NCI-H2196 (cell line): ENCODE measurements around the gene RNF166.

Experiments
- DNase-seq: peaks from one replicate; lab custom pipeline; 2025; ENCODE audit not compliant: unreplicated experiment; lab: John Stamatoyannopoulos, UW

Gene RNF166, protein sequence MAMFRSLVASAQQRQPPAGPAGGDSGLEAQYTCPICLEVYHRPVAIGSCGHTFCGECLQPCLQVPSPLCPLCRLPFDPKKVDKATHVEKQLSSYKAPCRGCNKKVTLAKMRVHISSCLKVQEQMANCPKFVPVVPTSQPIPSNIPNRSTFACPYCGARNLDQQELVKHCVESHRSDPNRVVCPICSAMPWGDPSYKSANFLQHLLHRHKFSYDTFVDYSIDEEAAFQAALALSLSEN

DNA sequence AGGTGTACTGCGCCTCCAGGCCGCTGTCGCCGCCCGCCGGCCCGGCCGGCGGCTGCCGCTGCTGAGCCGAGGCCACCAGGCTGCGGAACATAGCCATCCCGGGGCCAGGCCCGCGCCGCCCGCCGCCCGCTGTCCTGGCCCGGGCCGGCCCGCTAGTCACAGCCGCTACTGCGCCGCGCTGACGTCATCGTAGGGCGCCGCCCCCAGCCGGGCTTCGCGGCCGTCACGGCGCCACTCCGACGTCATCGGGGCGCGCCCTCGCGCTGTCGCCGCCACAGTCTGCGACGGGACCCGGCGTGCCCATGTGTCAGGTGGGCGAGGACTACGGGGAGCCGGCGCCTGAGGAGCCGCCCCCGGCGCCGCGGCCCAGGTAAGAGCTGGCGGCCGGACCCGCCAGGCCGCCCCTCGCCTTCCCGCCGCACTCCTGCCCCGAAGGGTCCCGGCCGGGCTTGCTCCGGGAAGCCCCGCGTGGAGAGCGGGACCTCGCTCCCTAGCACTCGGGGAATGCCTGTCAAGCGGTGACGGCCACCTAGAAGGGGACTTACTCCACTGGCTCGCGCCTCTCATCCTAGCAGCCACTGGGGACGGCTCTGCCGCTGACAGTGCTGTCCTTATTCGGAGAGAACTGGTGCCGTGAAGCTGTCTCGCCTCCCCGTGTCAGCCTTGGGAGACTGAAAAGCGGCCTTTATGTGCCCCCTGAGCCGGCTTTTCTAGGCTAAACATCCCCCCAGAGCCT, at the start of gene RNF166, which contains the start of gene CTU2:
TSS of gene RNF166 (minus strand) at position 180 of the 736 bp plus-strand sequence. CDS start at position 97, 83 bp downstream.
TSS of gene CTU2 (plus strand) at position 275 of the 736 bp plus-strand sequence. CDS start at position 303, 28 bp downstream.
- peak; percentile 79 for DNase-seq

DNA sequence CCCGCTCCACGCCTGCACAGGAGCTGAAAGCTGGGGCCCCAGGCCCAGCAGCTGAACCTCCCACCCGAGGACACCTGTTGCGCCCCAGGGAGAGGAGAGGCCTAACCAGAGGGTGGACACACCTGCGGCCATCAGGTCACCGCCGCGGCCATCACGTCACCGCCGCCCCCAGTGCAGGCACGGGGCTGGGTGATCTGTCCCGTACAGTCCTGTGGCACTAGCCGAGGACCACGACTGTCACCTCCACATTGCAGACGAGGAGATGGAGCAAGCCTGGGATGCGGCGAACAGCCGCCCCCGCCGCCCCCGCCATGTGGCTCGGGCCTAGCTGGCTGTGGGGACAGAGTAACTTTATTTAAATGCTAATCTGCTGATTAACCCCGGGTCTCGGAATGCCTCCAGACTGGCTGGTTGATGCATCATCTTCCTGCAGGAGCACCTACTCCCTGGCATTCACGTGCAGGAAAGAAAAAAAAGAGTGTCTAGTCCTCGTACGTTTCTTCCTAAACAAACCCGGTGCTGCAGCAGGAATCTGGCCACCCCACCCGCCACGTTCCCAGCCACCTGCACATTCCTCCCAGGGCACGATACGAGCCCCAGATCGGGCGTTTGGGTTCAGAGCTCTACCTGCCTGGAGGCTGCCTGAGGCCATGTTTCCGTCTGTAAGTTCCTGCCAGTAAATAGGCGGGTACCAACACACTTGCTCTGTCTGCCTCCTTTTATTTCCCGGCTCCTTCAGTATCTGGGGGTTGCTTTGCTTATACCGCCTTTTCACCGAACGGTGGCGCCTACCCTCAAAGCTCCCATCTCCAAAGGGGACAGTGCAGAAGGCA, 48.9 kb upstream of the RNF166 start:
- DNase-seq: no peak

DNA sequence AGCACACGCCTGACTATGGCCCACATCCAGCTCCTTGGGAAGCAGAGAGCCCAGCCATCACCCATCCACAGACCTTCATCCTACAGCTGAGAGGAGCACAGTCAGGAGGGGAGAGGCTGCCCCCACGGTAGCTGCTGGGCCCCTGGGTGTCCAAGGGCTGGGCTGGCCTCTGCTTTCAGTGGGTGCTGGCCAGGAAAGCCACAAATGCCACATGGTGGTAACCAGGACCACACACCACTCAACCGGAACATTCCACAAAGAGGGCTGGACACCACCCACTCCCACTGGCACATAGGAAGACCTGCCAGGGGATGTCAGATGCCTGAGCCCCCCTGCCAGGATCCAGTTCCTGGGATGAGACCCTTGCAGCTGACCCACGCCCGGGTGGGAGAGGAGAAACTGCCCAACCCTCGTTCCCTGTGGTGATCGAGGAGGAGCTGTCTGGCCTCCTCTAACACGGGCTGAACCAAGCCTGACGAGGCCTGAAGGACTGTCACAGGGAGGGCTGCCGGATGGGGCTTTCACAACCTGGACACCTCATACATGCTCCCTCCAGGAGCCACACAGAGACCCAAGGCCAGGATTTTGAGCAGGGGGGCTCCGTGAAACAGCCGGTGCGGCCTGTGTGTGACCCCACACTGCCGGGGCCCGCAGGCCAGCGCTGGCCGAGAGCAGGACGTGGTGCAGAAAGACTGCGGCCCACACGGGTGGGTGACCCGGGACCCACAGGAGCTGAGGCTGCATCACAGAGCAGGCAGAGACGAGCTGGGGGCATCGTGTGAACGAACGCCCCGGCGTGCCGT, 48.1 kb upstream of the RNF166 start:
- DNase-seq: no peak

DNA sequence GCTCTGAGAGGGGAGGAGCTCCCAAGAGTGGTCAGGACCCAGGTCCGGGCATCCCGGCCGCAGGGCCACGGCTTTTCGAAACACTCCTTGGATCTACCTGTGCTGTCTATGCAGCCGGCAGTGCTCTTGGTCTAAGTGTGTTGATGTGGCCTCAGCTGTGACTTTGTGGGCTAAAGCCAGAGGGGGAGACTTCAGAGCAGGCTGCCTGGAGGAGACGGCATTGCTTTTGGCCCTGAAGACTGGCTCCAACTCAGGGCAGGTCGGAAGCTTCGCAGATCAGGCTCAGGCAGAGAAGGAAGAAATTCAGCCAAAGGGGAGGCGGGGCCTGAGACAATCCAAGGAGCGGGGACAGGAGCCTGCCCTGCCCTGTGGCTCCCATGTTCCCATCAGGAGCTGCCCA, 47.4 kb upstream of the RNF166 start:
- no peak for DNase-seq

DNA sequence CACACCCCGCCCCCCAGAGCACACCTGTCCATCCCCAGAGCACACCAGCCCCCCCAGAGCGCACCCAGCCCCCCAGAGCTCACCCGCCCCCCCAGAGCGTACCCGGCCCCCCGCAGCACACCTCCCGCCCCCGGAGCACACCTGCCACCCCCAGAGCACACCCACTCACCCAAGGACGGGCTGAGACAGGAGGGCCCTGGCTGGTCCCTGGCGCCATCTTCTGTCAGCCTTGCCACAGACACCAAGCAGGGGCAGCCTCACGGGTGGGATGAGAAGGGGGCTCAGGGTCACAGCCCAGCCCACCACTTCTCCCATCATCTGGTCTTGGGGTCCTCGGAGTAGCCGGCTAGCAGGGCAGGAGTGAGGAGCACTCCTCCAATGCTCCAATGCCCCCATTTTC, 47.0 kb upstream of the RNF166 start:
- DNase-seq: no peak

DNA sequence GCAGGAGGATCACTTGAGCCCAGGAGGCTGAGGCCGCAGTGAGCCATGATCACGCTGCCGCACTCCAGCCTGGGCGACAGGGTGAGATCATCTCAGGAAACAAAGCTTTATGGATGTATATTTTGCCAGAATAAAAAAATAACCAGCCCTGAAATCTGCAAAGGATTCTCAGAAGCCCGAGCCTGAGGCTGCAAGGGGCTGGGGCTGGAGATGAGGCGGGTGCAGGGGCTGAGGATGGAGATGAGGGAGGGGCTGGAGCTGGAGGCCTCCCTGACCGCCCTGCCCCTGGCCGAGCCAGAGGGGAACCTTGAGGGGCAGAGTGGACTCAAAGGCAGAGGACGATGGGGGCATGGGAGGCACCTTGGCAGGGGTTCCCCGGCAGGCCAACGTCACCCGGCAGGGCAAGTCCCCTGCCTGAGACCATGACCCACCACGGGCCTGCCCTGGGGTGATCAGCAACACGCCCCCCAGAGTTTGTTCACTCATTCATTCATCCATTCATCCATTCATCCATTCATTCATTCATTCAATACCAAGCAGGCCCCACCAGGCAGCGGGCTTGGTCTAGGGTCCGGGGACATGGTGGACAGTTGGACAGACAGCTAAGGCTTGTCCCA, 46.3 kb upstream of the RNF166 start:
- no peak for DNase-seq

DNA sequence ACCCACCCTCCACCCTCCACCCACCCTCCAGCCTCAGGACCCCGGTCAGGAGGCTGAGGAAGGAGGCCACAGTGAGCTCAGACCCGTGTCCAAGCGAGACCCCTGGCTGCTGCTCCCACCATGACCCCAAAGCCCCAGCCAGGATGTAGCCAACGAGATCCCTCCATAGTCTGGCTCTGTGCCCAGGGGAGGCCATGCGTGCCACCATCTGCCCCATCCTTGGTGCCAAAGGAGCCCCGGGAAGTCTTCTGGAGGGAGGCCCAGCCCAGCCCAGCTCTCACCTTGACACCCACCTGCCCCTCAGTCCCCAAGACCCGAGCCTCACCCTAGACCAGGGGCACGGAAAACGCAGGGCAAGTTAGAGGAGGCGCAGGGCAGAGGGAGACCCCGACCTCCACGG, 44.6 kb upstream of the RNF166 start:
- DNase-seq: no peak

DNA sequence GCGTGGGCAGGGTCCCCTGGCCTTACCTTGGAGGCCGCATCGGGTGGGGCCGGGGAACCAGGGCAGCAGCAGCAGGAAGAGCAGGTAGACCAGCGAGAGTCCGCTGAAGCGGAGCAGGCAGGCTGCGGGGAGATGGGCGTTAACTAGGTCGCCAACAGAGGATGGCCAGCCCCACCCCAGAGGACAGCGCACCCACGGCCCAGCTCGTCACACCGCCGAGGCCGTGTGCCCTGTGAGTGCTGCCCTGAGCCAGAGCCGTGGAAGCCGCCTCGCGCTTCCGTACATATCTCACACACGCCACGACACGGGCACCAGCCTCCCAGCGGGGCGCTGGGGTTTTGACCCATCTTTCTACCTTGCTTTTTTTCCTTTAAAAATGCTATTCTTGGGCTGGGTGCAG, 43.1 kb upstream of the RNF166 start:
- no peak for DNase-seq

DNA sequence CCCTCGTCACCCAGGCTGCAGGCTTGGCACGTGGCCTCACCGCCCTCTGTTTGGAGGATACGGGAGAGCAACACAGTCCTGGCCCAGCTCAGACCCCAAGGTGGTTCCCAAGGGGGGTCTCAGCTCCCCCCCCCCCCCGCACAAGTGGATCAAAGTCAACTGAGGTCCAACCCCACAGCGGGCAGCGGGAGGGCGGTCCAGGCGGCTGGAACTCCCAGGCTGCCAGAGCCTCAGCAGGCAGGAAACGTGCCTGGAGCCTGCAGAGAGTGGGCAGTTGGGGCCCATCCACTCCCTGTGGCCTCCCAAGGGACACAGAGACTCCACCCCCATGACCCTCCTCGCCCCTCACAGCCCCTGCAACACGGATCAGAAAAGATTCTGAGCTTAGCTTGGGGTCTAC, 42.2 kb upstream of the RNF166 start:
- DNase-seq: no peak

DNA sequence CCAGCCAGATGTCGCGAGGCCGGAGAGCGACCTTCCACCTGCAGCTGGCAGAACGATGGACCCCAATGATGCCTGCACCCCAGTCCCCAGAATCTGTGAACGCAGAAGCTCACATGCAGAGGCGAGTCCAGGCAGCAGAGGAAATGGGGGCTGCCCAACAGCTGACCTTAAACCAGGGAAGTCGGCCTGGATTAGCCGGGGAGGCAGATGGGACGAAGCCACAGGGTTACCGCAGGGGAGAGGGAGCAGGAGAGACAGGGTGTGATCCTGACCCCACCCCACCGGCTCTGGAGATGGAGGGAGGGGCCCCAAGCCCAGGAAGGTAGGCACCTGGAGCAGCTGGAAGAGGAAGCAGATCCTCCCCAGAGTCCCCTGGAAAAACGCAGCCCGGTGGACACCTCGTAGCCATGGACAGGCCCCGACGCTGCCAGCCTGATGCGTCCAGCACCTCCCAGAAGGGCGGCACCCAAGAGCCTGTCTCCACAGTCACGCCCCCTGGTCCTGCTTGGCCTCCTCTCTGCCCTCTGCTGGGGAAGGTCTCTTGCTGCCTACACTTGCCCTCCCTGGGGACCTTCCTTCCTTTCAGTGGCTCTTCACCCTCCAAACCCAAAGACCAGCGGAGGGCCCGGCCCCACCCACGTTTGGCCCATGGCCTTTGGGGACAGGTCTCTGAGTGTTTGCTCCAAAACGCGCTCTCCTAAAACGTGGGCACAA, 41.5 kb upstream of the RNF166 start:
- DNase-seq: peak; percentile 4

DNA sequence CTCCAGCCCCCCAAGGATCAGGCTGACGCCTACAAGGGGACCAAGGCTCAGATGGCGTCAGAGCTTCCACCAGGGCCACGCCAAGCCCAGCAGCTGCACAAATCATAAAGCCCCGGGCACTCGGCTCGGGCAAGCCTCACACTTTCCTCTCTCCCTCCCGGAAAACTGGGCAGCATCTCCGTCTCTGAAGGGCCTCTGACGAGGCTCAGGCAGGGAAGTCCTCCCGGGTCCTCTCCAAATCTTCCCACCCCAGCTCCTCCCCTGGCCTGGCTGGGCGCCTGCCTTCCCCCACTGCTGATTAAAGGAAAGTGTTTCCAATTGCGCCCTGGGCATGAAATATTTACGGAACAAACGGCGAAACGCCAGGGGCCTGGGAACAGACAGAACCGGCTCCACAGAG, 40.3 kb upstream of the RNF166 start:
- DNase-seq: no peak

DNA sequence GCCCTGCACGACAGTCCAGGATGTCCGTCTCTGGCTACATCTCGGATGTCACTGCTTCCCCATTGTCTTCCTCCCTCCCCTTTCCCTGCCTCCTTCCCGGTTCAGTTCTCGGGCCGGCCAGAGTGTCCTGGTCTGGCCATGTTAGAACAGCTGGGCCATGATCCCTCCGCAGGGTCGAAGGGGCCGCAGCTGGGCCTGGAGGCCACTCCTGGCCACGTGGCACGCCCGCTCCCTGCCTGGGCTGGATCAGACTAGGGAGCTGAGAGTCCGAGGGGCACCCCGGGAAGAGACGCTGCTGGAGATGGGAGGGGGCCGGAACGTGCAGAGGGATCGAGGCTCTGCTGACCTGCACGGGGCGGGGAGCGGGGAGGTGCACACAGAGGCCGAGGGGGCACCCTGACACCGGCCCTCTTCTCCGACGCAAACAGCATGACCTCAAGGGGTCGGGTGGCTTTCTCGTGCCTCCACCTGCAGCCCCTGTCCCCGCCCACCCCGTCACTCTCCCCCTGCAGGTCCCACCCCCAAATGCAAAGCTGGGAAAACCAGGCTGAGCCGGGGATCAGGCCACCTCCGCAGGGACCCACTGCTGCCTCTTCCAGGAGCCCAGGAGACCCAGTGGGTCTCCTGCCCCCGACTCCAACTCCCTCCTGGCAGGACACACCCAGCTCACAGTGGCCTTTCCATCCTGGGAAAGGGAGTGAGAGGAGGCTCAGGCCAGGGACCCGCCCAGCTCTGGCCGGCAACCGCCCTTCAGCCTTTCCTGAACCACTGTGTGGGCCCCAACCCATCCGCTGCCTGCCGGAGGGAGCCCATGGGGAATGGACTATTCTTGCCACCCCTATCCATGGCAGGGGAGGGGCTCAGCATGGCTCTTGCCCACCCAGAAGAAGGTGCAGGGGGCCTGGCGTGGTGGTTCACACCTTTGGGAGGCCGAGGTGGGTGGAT, 38.6 kb upstream of the RNF166 start:
- no peak for DNase-seq

DNA sequence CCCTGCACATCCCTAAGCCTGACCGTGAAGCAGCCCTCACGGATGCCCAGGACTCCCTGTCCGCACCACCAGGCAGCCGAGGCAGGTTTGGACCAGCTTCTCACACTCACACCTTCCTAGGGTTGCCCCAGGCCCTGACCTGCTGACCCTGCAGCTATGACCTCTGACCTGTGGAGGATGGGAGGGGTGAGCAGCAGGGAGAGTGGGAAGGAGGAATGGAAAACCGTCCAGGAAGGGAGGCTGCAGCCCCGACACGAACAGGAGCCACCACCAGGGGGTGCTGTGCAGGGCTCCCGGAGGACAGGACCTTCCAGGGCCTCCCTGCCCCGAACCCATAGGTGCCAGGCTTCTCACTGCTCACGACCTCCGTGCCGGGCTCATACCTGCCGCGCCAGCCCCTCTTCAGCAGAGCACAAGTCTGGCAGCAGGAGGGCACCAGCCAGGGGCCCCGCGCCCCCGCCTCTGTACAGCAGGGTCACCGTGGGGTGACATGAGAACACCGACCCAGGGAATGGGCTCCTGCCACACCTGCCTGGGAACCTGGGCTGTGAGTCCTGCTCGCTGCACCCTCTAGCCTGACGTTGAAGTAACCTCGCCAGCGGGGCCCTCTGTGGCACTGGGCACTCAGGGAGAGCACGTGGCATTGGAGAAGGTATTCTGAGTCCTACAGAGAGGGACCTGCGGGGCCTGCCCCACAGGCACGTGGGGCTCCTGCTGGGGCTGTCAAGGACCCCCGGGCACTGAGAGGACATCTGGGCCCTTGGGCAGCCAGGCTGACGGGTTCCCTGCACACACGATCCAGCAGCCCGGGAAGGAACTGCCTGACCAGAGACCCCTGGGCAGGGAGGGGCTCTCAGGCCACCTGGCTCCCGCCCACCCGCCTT, 37.7 kb upstream of the RNF166 start:
- DNase-seq: peak; percentile 59

DNA sequence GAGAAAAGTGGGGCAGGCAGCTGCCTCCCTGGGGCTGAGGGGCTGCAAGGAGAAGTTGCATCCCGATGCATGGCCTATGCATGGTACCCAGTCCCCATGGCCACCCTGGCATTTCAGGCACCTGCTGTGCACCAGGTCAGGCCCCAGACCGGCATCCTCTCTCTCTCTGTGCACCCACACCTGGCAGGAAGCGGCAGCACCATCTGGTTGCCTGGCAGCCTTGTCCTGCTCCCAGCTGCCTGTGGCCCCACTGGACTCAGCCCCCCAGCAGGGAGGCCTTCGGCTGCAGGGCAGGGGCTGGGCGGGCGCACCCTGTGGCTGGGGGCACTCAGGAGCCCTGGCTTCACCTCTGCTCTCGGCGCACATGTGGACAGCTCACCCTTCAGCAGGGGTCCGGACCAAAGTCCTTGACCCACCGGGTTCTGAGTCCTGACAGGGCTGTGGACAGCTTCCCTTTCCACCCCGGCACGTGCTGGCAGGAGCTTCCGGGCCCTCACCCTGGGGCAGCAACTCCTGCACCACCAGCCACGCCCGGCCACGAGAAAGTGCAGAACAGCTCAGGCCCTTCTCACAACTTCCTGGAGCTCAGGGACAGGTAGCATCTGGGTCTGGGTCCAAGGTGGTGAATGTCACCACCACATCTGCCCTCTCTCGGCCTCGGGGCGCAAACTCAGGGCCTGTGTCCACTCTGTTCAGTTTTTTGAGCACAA, 36.8 kb upstream of the RNF166 start:
- no peak for DNase-seq

DNA sequence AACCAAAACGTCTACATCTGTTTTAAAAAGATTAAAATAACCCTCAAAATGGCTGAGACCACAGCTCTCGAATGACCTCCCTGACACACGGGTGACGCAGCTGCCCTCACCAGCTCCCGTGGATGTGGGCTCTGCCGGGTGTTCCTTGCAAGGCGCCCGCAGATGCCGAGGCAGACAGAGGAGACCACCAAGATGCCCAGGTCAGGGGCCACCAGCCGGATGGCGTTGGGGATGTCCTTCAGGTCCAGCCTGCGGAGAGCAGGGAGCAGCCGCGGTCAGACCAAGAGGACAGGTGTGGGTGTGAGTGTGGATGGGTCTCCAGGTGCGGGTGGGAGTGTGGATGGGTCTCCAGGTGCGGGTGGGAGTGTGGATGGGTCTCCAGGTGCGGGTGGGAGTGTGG, 35.2 kb upstream of the RNF166 start:
- no peak for DNase-seq

DNA sequence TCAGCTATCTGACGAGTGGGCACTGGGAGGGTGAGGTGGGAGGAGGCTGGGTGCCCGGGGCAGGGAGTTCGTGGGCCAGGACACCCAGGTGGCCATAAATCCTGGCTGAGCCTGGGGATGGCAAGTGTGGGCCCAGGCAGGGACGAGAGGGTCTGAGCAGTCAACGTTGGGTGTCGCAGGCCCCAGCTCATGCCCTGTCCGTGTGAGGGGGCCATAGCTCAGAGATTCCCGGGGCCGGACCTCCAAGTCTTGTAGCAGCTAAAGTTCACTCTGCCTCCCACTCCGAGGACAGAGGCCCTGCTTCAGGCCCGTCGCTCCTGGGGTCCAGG, 34.5 kb upstream of the RNF166 start:
- DNase-seq: no peak

DNA sequence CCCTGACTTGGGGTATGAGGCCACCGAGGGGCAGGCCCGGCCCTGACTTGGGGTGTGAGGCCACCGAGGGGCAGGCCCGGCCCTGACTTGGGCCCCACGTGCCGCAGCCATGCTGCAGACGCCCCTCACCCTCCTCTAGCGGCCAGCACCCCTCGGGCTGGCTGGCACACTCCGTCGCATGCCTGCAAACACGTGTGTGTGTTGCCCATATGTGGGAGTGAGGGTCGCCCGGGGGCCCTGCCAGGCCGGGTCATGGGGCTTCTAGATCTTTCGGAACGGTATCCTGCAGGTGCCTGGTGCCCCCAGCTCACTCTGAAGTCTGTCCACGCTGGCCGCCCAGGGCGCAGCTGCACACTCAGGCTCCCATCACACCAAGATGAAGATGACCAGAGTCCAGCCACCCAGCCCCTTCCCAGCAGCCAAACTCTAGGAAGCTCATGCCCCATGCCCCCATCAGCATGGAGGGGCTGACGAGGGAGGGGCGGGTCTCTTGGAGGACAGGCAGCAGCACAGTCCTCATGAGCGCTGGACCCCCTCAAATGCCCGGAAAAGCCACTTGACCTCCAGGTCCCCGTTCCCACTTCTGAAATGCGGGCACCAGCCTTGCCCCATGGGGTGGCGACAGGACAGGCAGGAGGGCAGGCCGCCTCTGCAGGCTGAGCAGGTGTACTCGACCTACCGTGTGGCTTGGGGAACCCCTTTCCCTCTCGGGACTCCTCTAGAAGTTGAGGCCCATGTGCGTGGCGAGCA, 33.9 kb upstream of the RNF166 start:
- DNase-seq: no peak
